GM12878 (cell line): ENCODE measurements around the gene ZBED4.

ENCODE experiments used
- CREB1 ChIP-seq: IDR thresholded peaks from 2 replicates; pipeline ENCODE4 v1.6.1; 2012; ENCODE audit warnings: low read depth, mild to moderate bottlenecking, inconsistent platforms
- CTCF ChIP-seq, 3 experiments: IDR thresholded peaks in 2 of 3; conservative IDR thresholded peaks in 1 of 3; 2 replicates each; pipeline ENCODE4 v1.5.1; 2011; ENCODE audit warnings: low read depth in 3 of 3, low read length in 3 of 3, mild to moderate bottlenecking in 3 of 3, control low read depth in 2 of 3, moderate library complexity in 2 of 3, inconsistent platforms in 1 of 3, mixed read lengths in 1 of 3; ENCODE audit not compliant: control insufficient read depth in 2 of 3, insufficient read depth in 1 of 3; ENCODE audit errors: extremely low read depth in 1 of 3
- E2F8 ChIP-seq: fragments of 450-650 bp; IDR thresholded peaks from 2 replicates; pipeline ENCODE4 v1.6.1; 2018; ENCODE audit warnings: mild to moderate bottlenecking, low read depth, moderate library complexity; ENCODE audit not compliant: partially characterized antibody
- ETV6 ChIP-seq, 2 experiments: fragments of 450-650 bp in 1 of 2; IDR thresholded peaks in 1 of 2; conservative IDR thresholded peaks in 1 of 2; 2 replicates each; pipeline ENCODE4 v1.6.1; 2014; ENCODE audit warnings: antibody characterized with exemption in 1 of 2, borderline replicate concordance in 1 of 2, low read depth in 1 of 2, mild to moderate bottlenecking in 1 of 2, moderate library complexity in 1 of 2
- POLR2A ChIP-seq: IDR thresholded peaks from 2 replicates; pipeline ENCODE4 v1.6.1; 2011; ENCODE audit warnings: low read depth, mild to moderate bottlenecking, low read length
- POLR2AphosphoS5 ChIP-seq: IDR thresholded peaks from 2 replicates; pipeline ENCODE4 v1.6.1; 2011; ENCODE audit warnings: mild to moderate bottlenecking, low read length, inconsistent platforms

- TF ChIP-seq CTCF (IDR thresholded peaks at IDR 0.05 in 2 of 3, conservative IDR thresholded peaks at IDR 0.05 in 1 of 3; ENCODE audit: control insufficient read depth in 2 of 3, extremely low read depth in 1 of 3, insufficient read depth in 1 of 3, low read depth in 3 of 3, low read length in 3 of 3) (no peak), E2F8 (no peak), POLR2A (no peak), ETV6 (conservative IDR thresholded peaks at IDR 0.05 in 1 of 2, IDR thresholded peaks at IDR 0.05 in 1 of 2; ENCODE audit: borderline replicate concordance in 1 of 2, low read depth in 1 of 2) (no peak), POLR2AphosphoS5 (no peak), CREB1 (no peak)
Observed at GRCh38 chr22:49865156-49865555, 11.5 kb downstream of the ZBED4 start.
